Ascending aorta (tissue), 2 donors: Measurements from ENCODE around the gene COL1A1. TPM values are rescaled to one million over a fixed set of nuclear protein-coding genes. Genes with fewer than 3 reads are reported as not detected.
A peak's percentile ranks its signal among the peaks of the same experiment; 100 is the strongest.

Experiments used
- DNase-seq, 2 donors: peaks; one replicate each; pipeline ENCODE4 v3.0.0-alpha.2; 2019; ENCODE audit warnings: low spot score in 2 of 2
- H3K27ac ChIP-seq, 2 donors: fragments of 200-600 bp; sonication (generic); one replicate each; pipeline ENCODE4 v1.5.1; 2016 to 2017; ENCODE audit warnings: mild to moderate bottlenecking in 1 of 2
- H3K27me3 ChIP-seq: fragments of 200-600 bp; sonication (generic); one replicate; pipeline ENCODE4 v1.5.1; 2017
- H3K36me3 ChIP-seq, 2 donors: fragments of 200-600 bp; sonication (generic); one replicate each; pipeline ENCODE4 v1.5.1; 2016
- H3K4me1 ChIP-seq, 2 donors: fragments of 200-600 bp; sonication (generic); one replicate each; pipeline ENCODE4 v1.5.1; 2016 to 2017; ENCODE audit warnings: mild to moderate bottlenecking in 1 of 2
- H3K4me3 ChIP-seq, 2 donors: fragments of 200-600 bp; sonication (generic); one replicate each; pipeline ENCODE4 v1.5.1; 2016 to 2017; ENCODE audit warnings: mild to moderate bottlenecking in 1 of 2
- H3K9me3 ChIP-seq, 2 donors: fragments of 200-600 bp; sonication (generic); one replicate each; pipeline ENCODE4 v1.5.1; 2016
- intact Hi-C: fragments of 100-400 bp; cut with DNase I; formaldehyde crosslinking; loops from one replicate; pipeline ENCODE4 v1.15.1; 2023
- total RNA-seq: library from RNA; depleted of rRNA; stranded (reverse); fragments of >200 nt; gene quantifications from one replicate; pipeline ENCODE4 v1.1.0, GENCODE V29; 2016
- TF ChIP-seq, protein P1 (sequence below), 3 experiments: fragments of 200-600 bp in 2 of 3; fragments of 450-650 bp in 1 of 3; sonication (generic) in 2 of 3; IDR thresholded peaks; one replicate each; pipeline ENCODE4 v1.5.1; 2016 to 2019; ENCODE audit warnings: antibody characterized with exemption in 3 of 3, mild to moderate bottlenecking in 1 of 3, moderate library complexity in 1 of 3

The COL1A1 gene
- total RNA-seq, 1 donor from 2014 or later: 547 TPM

DNA sequence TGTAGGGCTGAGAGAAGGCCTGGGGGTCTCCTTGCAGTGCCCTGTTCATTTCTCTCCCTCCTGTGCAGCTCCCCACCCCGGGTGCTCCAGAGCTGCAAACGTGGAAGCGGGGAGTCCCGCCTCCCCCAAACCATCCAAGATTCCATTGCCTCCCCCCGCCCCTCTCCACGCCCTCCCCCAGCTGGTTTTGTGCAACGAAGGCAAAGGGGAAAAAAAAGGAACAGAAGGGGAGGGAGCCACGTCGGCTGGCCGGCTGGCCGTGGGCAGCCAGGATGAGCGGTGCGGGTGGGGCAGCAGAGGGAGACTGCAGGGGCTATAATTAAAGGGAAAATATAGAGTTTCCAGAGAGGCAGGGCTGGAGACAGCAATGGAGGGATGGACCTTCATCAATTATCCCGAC lies 1.7 kb upstream of the COL1A1 start:
- no peaks in the 10 kb centered on the region for H3K9me3 ChIP-seq
- H3K4me3 ChIP-seq: no peak overlapping the region
- TF ChIP-seq, protein P1, sequence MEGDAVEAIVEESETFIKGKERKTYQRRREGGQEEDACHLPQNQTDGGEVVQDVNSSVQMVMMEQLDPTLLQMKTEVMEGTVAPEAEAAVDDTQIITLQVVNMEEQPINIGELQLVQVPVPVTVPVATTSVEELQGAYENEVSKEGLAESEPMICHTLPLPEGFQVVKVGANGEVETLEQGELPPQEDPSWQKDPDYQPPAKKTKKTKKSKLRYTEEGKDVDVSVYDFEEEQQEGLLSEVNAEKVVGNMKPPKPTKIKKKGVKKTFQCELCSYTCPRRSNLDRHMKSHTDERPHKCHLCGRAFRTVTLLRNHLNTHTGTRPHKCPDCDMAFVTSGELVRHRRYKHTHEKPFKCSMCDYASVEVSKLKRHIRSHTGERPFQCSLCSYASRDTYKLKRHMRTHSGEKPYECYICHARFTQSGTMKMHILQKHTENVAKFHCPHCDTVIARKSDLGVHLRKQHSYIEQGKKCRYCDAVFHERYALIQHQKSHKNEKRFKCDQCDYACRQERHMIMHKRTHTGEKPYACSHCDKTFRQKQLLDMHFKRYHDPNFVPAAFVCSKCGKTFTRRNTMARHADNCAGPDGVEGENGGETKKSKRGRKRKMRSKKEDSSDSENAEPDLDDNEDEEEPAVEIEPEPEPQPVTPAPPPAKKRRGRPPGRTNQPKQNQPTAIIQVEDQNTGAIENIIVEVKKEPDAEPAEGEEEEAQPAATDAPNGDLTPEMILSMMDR (IDR thresholded peaks at IDR 0.05): no peak
- peaks cover 3 to 32% of the 10 kb centered on the region in 2 donors for H3K4me1 ChIP-seq
- H3K36me3 ChIP-seq: peaks cover 13 to 15% of the 10 kb centered on the region in 2 donors
- H3K27ac ChIP-seq: peak overlapping the region; percentile 52 to 97
- DNase-seq: no peak
- H3K27me3 ChIP-seq: no peaks in the 10 kb centered on the region
- intact Hi-C loops: loop anchor here (5.0 kb wide), 1 partner anchor 34 kb away; no protein-coding TSS in a partner anchor

DNA sequence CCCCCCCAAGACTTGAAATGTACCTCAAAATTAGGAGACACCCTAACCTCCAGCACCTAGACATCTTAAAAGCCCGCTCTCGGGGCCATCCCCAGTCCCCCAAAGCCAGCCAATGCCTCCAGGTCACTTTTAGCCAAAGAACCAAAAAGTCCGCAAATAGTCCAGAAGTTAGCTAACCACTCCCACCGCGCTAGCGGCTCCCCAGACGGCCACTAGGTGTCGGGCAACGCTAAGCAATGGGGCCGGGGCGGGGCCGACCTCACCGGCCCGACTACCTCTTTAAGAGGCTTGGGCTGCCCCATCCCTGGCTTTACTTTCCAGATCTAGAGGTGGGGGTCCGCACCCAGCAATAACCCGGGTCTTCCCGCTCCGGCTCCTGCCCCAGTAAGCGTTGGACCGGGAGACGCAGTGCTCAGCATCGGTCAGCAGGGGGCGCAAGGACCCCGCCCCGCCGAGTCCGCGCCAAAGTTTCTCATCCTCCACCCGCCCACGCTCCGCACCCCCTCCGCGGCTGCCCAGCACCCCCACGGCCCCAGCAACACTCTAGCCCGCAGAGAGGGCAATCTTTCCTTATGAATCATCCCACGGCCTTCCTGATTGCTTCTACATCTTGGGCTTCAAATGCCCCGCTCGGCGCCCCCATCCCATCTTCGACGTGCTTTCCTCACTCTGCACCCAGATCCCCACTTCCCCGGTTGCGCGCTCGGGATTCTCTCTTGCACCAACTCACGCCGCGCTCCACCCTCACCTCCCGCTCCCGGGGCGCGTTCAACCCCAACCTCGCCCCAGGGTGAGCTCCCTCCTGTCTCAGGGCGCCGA lies 765 bp downstream of the COL1A1 start:
- peak; percentile 74 to 96 for DNase-seq
- intact Hi-C loops: loop anchor here (1.0 to 5.0 kb wide), 7 partner anchors 19 to 97 kb away; no protein-coding TSS in a partner anchor
- Histone ChIP-seq H3K4me1 (peaks cover 13 to 49% of the 10 kb centered on the region in 2 donors), H3K9me3 (no peaks in the 10 kb centered on the region), H3K27ac (peak overlapping the region; percentile 97 to 99), H3K27me3 (no peaks in the 10 kb centered on the region), H3K36me3 (peaks cover 36 to 40% of the 10 kb centered on the region in 2 donors), H3K4me3 (peak overlapping the region; percentile 49 to 80)
- TF ChIP-seq, protein P1 (IDR thresholded peaks at IDR 0.05): peak; percentile 99 to 100 (median 99)

DNA sequence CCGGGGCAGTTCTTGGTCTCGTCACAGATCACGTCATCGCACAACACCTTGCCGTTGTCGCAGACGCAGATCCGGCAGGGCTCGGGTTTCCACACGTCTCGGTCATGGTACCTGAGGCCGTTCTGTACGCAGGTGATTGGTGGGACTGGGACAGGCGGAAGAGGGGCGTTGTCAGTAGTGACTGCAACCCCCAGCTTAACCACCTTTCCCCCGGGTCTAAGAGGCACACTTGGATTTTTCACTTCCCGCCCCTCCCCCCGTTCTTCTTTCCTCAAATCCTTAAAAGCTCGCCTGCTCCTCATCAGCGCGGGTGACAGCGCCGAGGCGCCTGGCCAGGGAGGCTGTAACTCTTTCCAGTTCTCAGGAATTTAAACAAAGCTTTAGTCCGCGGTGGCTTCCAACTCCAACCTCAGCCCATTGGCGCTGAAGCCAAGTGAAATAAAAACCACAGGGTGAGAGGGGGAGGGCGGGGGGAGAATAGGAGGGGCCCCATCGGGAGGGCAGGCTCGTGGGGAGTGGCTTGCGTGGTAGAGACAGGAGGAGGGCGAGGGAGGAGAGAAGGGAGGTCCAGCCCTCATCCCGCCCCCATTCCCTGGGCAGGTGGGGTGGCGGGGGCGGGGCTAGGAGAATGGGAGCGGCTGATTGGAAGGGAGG lies 1.5 kb downstream of the COL1A1 start:
- peaks cover 13 to 50% of the 10 kb centered on the region in 2 donors for H3K4me1 ChIP-seq
- H3K4me3 ChIP-seq: peak overlapping the region; percentile 54 to 80
- peak overlapping the region; percentile 97 to 99 for H3K27ac ChIP-seq
- H3K36me3 ChIP-seq: peaks cover 44 to 47% of the 10 kb centered on the region in 2 donors
- no peaks in the 10 kb centered on the region for H3K27me3 ChIP-seq
- peak; percentile 83 to 98 for DNase-seq
- TF ChIP-seq, protein P1 (IDR thresholded peaks at IDR 0.05): no peak
- intact Hi-C loops: loop anchor here (1.0 to 5.0 kb wide), 9 partner anchors 19 to 97 kb away; no protein-coding TSS in a partner anchor
- H3K9me3 ChIP-seq: no peaks in the 10 kb centered on the region

DNA sequence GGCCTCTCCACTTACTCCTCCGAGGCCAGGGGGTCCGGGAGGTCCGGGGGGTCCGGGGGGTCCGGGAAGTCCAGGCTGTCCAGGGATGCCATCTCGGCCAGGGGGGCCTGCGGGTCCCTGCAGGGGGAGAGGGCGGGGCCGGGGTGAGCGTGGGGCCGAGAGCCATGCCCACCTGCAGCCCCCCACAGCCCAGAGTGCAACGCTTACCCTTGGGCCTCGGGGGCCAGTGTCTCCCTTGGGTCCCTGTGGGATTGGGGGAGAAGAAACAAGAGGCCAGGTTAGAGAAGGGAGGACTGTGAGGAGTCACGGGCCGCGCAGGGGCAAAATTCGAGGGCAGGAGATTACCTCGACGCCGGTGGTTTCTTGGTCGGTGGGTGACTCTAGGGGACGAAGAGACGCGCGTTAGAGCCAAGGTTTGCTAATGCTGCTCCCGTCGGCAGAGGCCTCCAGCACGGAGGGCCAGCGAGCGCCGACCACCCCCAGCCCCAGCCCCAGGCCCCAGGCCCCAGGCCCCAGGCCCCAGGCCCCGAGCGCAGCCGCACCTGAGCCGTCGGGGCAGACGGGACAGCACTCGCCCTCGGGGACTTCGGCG lies 2.1 kb downstream of the COL1A1 start:
- intact Hi-C loops: loop anchor here (2.0 to 5.0 kb wide), 2 partner anchors 52 to 83 kb away; no protein-coding TSS in a partner anchor
- peaks cover 50 to 53% of the 10 kb centered on the region in 2 donors for H3K36me3 ChIP-seq
- peaks cover 13 to 55% of the 10 kb centered on the region in 2 donors for H3K4me1 ChIP-seq
- H3K27ac ChIP-seq: peak overlapping the region; percentile 97 to 99
- no peaks in the 10 kb centered on the region for H3K27me3 ChIP-seq
- peak overlapping the region; percentile 54 to 80 for H3K4me3 ChIP-seq
- TF ChIP-seq, protein P1 (IDR thresholded peaks at IDR 0.05): no peak
- H3K9me3 ChIP-seq: no peaks in the 10 kb centered on the region
- DNase-seq: no peak

DNA sequence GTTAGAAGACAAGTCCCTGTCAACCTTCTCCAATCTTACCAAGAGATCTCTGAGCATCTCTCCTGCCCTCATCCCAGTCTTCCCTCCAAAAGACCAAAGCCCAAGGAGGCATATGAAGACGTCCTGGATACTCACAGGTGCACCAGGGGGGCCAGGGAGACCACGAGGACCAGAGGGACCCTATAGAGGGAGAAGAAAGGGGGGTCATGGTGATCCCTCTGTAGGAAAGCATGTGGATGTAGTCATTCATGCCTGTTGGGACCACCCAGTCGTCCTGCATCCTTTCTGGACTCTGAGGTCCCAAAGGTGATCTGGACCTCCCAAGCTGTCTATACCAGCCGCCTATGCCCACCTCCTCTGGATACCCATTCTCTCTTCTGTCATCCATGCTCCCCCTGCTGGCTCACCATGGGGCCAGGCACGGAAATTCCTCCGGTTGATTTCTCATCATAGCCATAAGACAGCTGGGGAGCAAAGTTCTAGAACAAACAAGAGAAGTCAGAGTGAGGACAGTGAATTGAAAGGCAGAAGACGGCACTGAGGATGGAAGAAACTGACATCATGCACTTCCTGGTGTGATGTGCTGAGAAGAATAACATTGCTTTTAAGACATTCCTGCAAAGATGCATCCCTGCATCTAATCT lies 3.3 kb downstream of the COL1A1 start:
- intact Hi-C loops: loop anchor here (1.0 to 5.0 kb wide), 3 partner anchors 29 to 81 kb away; no protein-coding TSS in a partner anchor
- H3K36me3 ChIP-seq: peaks cover 61 to 65% of the 10 kb centered on the region in 2 donors
- H3K4me1 ChIP-seq: peaks cover 13 to 57% of the 10 kb centered on the region in 2 donors
- H3K27me3 ChIP-seq: no peaks in the 10 kb centered on the region
- no peaks in the 10 kb centered on the region for H3K9me3 ChIP-seq
- peak overlapping the region; percentile 97 to 99 for H3K27ac ChIP-seq
- peak in 1 of 2 donors; percentile 84 for DNase-seq
- H3K4me3 ChIP-seq: peak overlapping the region; percentile 12 to 80
- TF ChIP-seq, protein P1 (IDR thresholded peaks at IDR 0.05): peak; percentile 52 to 73 (median 65)
